CD4-positive, alpha-beta T cell treated with Interleukin-17A for 4 hours (primary cell): ENCODE data around the gene TRPC4.
"Not testable (repeated sequence)": the region's sequence is repeated elsewhere in the genome, so short reads cannot be mapped to it uniquely, and the experiment has no call there.

Experiments
- DNase-seq: peaks from one replicate; pipeline ENCODE4 v3.0.0-alpha.2; 2020; ENCODE audit warnings: mixed read lengths

TRPC4 gene

GRCh38 chr13:37811441-37811840 lies 58.1 kb downstream of the TRPC4 start:
- no peak for DNase-seq

- no peak for DNase-seq
These were observed 62.9 kb downstream of the TRPC4 start for GRCh38 chr13:37806666-37807065.

- no peak for DNase-seq
These were observed 71.9 kb downstream of the TRPC4 start for GRCh38 chr13:37797631-37798030.

GRCh38 chr13:37796795-37797194 lies 72.8 kb downstream of the TRPC4 start:
- DNase-seq, result not testable (repeated sequence)

- no peak for DNase-seq
These were observed 74.2 kb downstream of the TRPC4 start for GRCh38 chr13:37795326-37795725.

- DNase-seq, result no peak
These were observed 77.9 kb downstream of the TRPC4 start for GRCh38 chr13:37791699-37792098.

- DNase-seq, result no peak
These were observed 81.2 kb downstream of the TRPC4 start for GRCh38 chr13:37788346-37788745.

- DNase-seq, result no peak
These were observed 91.9 kb downstream of the TRPC4 start for GRCh38 chr13:37777676-37778075.

- DNase-seq, result no peak
These were observed 93.7 kb downstream of the TRPC4 start for GRCh38 chr13:37775871-37776270.

GRCh38 chr13:37772644-37773043 lies 96.9 kb downstream of the TRPC4 start:
- DNase-seq, result no peak

GRCh38 chr13:37769545-37769944 lies 100.0 kb downstream of the TRPC4 start:
- no peak for DNase-seq

GRCh38 chr13:37769078-37769477 lies 100.5 kb downstream of the TRPC4 start:
- DNase-seq, result no peak

GRCh38 chr13:37766502-37766901 lies 103.1 kb downstream of the TRPC4 start:
- DNase-seq, result no peak

- DNase-seq, result no peak
These were observed 114.2 kb downstream of the TRPC4 start for GRCh38 chr13:37755349-37755748.

GRCh38 chr13:37753776-37754175 lies 115.8 kb downstream of the TRPC4 start:
- no peak for DNase-seq

- no peak for DNase-seq
These were observed 117.4 kb downstream of the TRPC4 start for GRCh38 chr13:37752146-37752545.

GRCh38 chr13:37751025-37751424 lies 118.5 kb downstream of the TRPC4 start:
- DNase-seq, result no peak

- no peak for DNase-seq
These were observed 120.7 kb downstream of the TRPC4 start for GRCh38 chr13:37748913-37749312.

- no peak for DNase-seq
These were observed 122.4 kb downstream of the TRPC4 start for GRCh38 chr13:37747071-37747612.

GRCh38 chr13:37741536-37741935 lies 128.0 kb downstream of the TRPC4 start:
- DNase-seq, result no peak

- no peak for DNase-seq
These were observed 133.5 kb downstream of the TRPC4 start for GRCh38 chr13:37736045-37736444.

GRCh38 chr13:37735293-37735692 lies 134.3 kb downstream of the TRPC4 start:
- no peak for DNase-seq

GRCh38 chr13:37729876-37730275 lies 139.7 kb downstream of the TRPC4 start:
- DNase-seq, result no peak

- no peak for DNase-seq
These were observed 153.0 kb downstream of the TRPC4 start for GRCh38 chr13:37716420-37717195.

- no peak for DNase-seq
These were observed 154.0 kb downstream of the TRPC4 start for GRCh38 chr13:37715606-37716015.
